ENCODE results near the gene NAGA.

DNA sequence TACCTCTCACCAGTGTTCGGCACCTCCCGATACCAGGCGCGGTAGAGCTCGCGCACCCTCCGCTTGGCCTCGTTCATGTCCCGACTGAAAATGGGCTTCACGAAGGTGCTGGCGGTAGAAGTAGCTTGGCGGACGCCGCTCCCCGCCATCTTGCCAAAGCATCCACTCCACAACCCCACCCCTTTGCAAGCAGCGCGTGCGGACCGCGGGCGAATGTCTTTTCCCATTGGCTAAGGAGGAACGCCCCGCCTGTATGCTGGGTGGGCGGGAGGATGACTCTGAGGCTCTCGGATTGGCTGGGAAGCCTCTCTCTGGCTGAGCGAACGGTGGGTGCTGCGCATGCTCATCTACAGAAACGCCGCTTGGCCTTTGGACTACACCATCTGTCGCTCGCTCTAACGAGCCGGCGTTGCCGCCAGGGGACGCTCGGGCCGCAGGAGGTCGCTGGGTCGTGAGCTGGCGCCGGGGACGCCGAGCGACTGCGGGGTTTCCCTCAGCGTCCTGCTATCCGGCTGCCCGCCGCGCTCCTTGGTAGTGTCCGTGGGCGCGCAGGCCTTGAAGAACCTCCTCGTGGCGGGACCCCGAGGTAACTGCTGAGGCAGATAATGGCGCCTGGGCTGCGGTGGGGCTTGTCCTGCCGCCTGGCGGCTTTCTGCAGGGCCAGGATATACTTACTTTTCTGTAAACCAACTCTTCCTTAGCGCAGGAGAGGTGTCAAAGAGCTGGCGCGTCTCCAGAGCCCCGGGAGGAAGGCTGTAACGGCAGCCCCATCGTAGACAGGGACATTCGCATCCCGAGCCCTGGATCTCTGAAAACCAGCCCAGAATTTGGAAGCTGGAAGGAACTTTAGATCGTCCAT lies 20.2 kb upstream of the NAGA start, which contains the start of gene NDUFA6:
- TF ChIP-seq, protein P1, sequence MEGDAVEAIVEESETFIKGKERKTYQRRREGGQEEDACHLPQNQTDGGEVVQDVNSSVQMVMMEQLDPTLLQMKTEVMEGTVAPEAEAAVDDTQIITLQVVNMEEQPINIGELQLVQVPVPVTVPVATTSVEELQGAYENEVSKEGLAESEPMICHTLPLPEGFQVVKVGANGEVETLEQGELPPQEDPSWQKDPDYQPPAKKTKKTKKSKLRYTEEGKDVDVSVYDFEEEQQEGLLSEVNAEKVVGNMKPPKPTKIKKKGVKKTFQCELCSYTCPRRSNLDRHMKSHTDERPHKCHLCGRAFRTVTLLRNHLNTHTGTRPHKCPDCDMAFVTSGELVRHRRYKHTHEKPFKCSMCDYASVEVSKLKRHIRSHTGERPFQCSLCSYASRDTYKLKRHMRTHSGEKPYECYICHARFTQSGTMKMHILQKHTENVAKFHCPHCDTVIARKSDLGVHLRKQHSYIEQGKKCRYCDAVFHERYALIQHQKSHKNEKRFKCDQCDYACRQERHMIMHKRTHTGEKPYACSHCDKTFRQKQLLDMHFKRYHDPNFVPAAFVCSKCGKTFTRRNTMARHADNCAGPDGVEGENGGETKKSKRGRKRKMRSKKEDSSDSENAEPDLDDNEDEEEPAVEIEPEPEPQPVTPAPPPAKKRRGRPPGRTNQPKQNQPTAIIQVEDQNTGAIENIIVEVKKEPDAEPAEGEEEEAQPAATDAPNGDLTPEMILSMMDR (IDR thresholded peaks at IDR 0.05; ENCODE audit: extremely low read depth in 1 of 2, insufficient read depth in 1 of 2, low read depth in 1 of 2, low read length in 2 of 2): peak; percentile 91 to 97
- TF ChIP-seq POLR2A (IDR thresholded peaks at IDR 0.05; ENCODE audit: low read depth, low read length) (peak; percentile 88), EZH2 (IDR thresholded peaks at IDR 0.05; ENCODE audit: borderline replicate concordance, low read depth, low read length, severe bottlenecking) (no peak)

All from endothelial cell of umbilical vein (primary cell).